Astrocyte (in vitro differentiated cells and primary cell): ENCODE results near the gene HAPSTR1. TPM values are rescaled to one million over a fixed set of nuclear protein-coding genes. Genes with fewer than 3 reads are reported as not detected.
A peak's percentile ranks its signal among the peaks of the same experiment; 100 is the strongest.

ENCODE experiments used
- DNase-seq: peaks from one replicate; pipeline ENCODE4 v3.0.0-alpha.2; 2010; ENCODE audit warnings: low read depth
- FAIRE-seq: peaks from 2 replicates; lab custom pipeline; 2011; peaks lifted over from hg19 to GRCh38; lab: Jason Lieb, UNC
- H2AFZ ChIP-seq: 2 replicates; pipeline ENCODE4 v1.6.0; 2012; ENCODE audit warnings: low read depth, low read length, inconsistent platforms
- H3K27ac ChIP-seq: 2 replicates; pipeline ENCODE4 v1.5.1; 2011; ENCODE audit warnings: low read depth, low read length, inconsistent platforms
- H3K27me3 ChIP-seq: 2 replicates; pipeline ENCODE4 v1.6.0; 2011; ENCODE audit warnings: low read length, inconsistent platforms; ENCODE audit not compliant: insufficient read depth
- H3K36me3 ChIP-seq: 2 replicates; pipeline ENCODE4 v1.5.1; 2011; ENCODE audit warnings: low read length, inconsistent platforms; ENCODE audit not compliant: insufficient read depth
- H3K4me1 ChIP-seq: 2 replicates; pipeline ENCODE4 v1.5.1; 2011; ENCODE audit warnings: low read length, inconsistent platforms; ENCODE audit not compliant: insufficient read depth
- H3K4me2 ChIP-seq: 2 replicates; pipeline ENCODE4 v1.6.0; 2012; ENCODE audit warnings: low read length, inconsistent platforms
- H3K4me3 ChIP-seq: 2 replicates; pipeline ENCODE4 v1.5.1; 2011; ENCODE audit warnings: low read depth, mild to moderate bottlenecking, low read length, inconsistent platforms; ENCODE audit not compliant: insufficient read depth
- H3K79me2 ChIP-seq: 2 replicates; pipeline ENCODE4 v1.6.0; 2012; ENCODE audit warnings: mild to moderate bottlenecking, low read length, inconsistent platforms; ENCODE audit not compliant: insufficient read depth
- H3K9ac ChIP-seq: 2 replicates; pipeline ENCODE4 v1.6.0; 2012; ENCODE audit warnings: mild to moderate bottlenecking, low read length, inconsistent platforms
- H3K9me3 ChIP-seq: 2 replicates; pipeline ENCODE4 v1.5.1; 2012; ENCODE audit warnings: low read depth, mild to moderate bottlenecking, low read length, inconsistent platforms; ENCODE audit not compliant: insufficient read depth
- H4K20me1 ChIP-seq: 2 replicates; pipeline ENCODE4 v1.6.0; 2012; ENCODE audit warnings: low read length, inconsistent platforms; ENCODE audit not compliant: insufficient read depth
- H3K27ac Mint-ChIP-seq: one replicate; pipeline ENCODE4 v1.8.0; 2021; ENCODE audit warnings: mild to moderate bottlenecking, mixed read lengths; ENCODE audit not compliant: unreplicated experiment
- H3K27me3 Mint-ChIP-seq: one replicate; pipeline ENCODE4 v1.8.0; 2021; ENCODE audit warnings: low read depth, mixed read lengths; ENCODE audit not compliant: unreplicated experiment
- H3K36me3 Mint-ChIP-seq: one replicate; pipeline ENCODE4 v1.8.0; 2021; ENCODE audit warnings: low read depth, mixed read lengths; ENCODE audit not compliant: unreplicated experiment
- H3K4me1 Mint-ChIP-seq: one replicate; pipeline ENCODE4 v1.8.0; 2021; ENCODE audit warnings: low read depth, mixed read lengths; ENCODE audit not compliant: unreplicated experiment
- H3K4me3 Mint-ChIP-seq: one replicate; pipeline ENCODE4 v1.8.0; 2021; ENCODE audit warnings: mild to moderate bottlenecking, moderate library complexity, mixed read lengths; ENCODE audit not compliant: unreplicated experiment
- H3K9me3 Mint-ChIP-seq: one replicate; pipeline ENCODE4 v1.8.0; 2021; ENCODE audit warnings: mild to moderate bottlenecking, mixed read lengths; ENCODE audit not compliant: unreplicated experiment
- EZH2 ChIP-seq: IDR thresholded peaks from 2 replicates; pipeline ENCODE4 v1.6.1; 2012; ENCODE audit warnings: mild to moderate bottlenecking, low read length, inconsistent platforms; ENCODE audit not compliant: insufficient read depth
- total RNA-seq: library from RNA; stranded (reverse); gene quantifications from 2 replicates; pipeline ENCODE4 v1.2.1, GENCODE V29; 2021
- TF ChIP-seq, protein P1 (sequence below): IDR thresholded peaks from 2 replicates; pipeline ENCODE4 v1.5.1; 2011; ENCODE audit warnings: low read depth, mild to moderate bottlenecking, inconsistent platforms, low read length, moderate library complexity; ENCODE audit not compliant: insufficient read depth

The HAPSTR1 gene
- total RNA-seq, 1 donor from 2014 or later, result 99.5 TPM

DNA sequence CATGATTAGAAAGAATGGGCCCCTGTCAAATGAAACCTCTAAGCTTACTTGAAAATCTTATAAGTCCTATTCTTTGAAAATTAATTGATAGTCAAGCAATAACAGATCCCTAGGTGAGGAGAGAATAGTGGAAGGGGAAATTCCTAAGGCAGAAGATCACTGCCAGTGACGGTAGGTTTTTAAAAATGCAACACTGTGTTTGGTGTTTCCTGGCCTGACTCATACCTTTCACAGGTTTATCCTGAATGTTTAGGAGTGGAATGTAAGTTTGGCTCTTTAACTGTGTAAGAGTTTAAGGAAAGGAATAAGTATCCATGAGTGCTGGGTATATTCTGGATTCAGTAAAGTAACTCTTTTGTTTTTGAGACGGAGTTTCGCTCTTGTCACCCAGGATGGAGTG lies 23.8 kb downstream of the HAPSTR1 start:
- DNase-seq, result peak; percentile 64
- H3K9me3 Mint-ChIP-seq, result no peaks in the 10 kb centered on the region
- peak overlapping the region; percentile 51 for H3K27ac ChIP-seq

DNA sequence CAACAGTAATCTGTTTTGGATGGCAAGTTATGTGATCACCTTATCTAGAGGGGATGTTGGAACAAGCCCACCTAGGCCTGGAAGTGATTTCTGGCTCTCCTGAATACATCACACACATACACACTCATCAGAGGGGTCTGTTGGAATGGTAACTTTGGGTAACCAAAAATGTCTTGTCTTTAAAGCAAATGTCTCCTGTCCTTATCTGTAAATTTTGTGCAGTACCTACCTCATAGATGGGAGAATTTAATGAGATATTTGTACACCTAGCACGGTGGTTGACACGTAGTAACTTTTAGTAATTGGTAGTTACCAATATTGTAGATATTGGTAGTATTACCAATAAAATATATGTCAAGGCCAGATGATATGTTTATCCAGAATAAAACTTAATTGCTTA lies 24.7 kb downstream of the HAPSTR1 start:
- Mint-ChIP-seq H3K4me1 (peaks cover 68% of the 10 kb centered on the region), H3K4me3 (no peak overlapping the region), H3K36me3 (peaks cover 18% of the 10 kb centered on the region), H3K9me3 (no peaks in the 10 kb centered on the region), H3K27ac (peak overlapping the region; percentile 86), H3K27me3 (no peaks in the 10 kb centered on the region)
- Histone ChIP-seq H3K27ac (peak overlapping the region; percentile 51), H3K4me3 (no peak overlapping the region), H3K4me2 (no peak overlapping the region), H3K36me3 (peaks cover 27% of the 10 kb centered on the region), H2AFZ (no peak overlapping the region), H3K4me1 (peaks cover 60% of the 10 kb centered on the region), H4K20me1 (peaks cover 100% of the 10 kb centered on the region), H3K79me2 (peaks cover 100% of the 10 kb centered on the region), H3K9ac (no peak overlapping the region), H3K9me3 (no peaks in the 10 kb centered on the region), H3K27me3 (no peaks in the 10 kb centered on the region)
- DNase-seq (no peak), FAIRE-seq (no peak)
- TF ChIP-seq EZH2, result no peak
- TF ChIP-seq, protein P1, sequence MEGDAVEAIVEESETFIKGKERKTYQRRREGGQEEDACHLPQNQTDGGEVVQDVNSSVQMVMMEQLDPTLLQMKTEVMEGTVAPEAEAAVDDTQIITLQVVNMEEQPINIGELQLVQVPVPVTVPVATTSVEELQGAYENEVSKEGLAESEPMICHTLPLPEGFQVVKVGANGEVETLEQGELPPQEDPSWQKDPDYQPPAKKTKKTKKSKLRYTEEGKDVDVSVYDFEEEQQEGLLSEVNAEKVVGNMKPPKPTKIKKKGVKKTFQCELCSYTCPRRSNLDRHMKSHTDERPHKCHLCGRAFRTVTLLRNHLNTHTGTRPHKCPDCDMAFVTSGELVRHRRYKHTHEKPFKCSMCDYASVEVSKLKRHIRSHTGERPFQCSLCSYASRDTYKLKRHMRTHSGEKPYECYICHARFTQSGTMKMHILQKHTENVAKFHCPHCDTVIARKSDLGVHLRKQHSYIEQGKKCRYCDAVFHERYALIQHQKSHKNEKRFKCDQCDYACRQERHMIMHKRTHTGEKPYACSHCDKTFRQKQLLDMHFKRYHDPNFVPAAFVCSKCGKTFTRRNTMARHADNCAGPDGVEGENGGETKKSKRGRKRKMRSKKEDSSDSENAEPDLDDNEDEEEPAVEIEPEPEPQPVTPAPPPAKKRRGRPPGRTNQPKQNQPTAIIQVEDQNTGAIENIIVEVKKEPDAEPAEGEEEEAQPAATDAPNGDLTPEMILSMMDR, result no peak

More for the DNA sequence above, 23.8 kb downstream of the HAPSTR1 start:
- Histone ChIP-seq H3K4me1 (peaks cover 67% of the 10 kb centered on the region), H3K9me3 (no peaks in the 10 kb centered on the region), H3K9ac (peak overlapping the region; percentile 29), H3K27me3 (no peaks in the 10 kb centered on the region), H3K4me3 (no peak overlapping the region), H3K4me2 (peak overlapping the region; percentile 34), H4K20me1 (peaks cover 99% of the 10 kb centered on the region), H2AFZ (no peak overlapping the region), H3K36me3 (peaks cover 26% of the 10 kb centered on the region), H3K79me2 (peaks cover 98% of the 10 kb centered on the region)
- Mint-ChIP-seq H3K4me3 (peak overlapping the region; percentile 55), H3K36me3 (peaks cover 18% of the 10 kb centered on the region), H3K27ac (peak overlapping the region; percentile 90), H3K4me1 (peaks cover 74% of the 10 kb centered on the region), H3K27me3 (no peaks in the 10 kb centered on the region)
- TF ChIP-seq, protein P1, result no peak
- no peak for TF ChIP-seq EZH2
- FAIRE-seq, result no peak

DNA sequence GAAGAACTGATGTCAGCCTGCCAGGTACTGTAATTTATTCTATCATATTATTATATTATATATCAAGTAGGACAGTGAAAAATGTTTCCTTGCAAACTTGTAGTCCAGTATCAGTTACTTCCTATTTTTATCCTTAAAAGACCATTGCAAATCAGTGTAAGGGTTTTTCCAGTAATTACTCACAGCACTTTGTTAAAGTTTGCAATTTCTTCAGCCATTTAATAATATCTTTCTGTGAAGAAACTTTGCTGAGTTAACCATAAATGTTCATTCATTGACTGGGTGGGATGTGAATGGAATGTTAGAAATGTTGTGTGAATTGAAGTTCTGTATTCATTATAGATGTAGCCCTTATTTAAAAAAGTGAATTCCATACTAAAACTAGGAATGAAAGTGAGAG lies 26.7 kb downstream of the HAPSTR1 start:
- peak overlapping the region; percentile 54 for H3K27ac Mint-ChIP-seq
- no peaks in the 10 kb centered on the region for H3K9me3 Mint-ChIP-seq
- H3K27ac ChIP-seq, result no peak overlapping the region
- H4K20me1 ChIP-seq, result peaks cover 100% of the 10 kb centered on the region
- H3K9ac ChIP-seq, result no peak overlapping the region
- peak overlapping the region; percentile 51 for H3K4me3 Mint-ChIP-seq
- H3K4me1 ChIP-seq, result peaks cover 42% of the 10 kb centered on the region
- no peak overlapping the region for H2AFZ ChIP-seq
- H3K27me3 ChIP-seq, result no peaks in the 10 kb centered on the region
- peaks cover 30% of the 10 kb centered on the region for H3K36me3 ChIP-seq
- H3K4me2 ChIP-seq, result no peak overlapping the region
- H3K79me2 ChIP-seq, result peaks cover 100% of the 10 kb centered on the region
- no peaks in the 10 kb centered on the region for H3K27me3 Mint-ChIP-seq
- no peak for TF ChIP-seq EZH2
- TF ChIP-seq, protein P1, result no peak
- peaks cover 23% of the 10 kb centered on the region for H3K36me3 Mint-ChIP-seq
- DNase-seq (no peak), FAIRE-seq (no peak)
- H3K4me3 ChIP-seq, result no peak overlapping the region
- no peaks in the 10 kb centered on the region for H3K9me3 ChIP-seq
- H3K4me1 Mint-ChIP-seq, result peaks cover 61% of the 10 kb centered on the region
